ENCODE data around the gene BID. TPM values are rescaled to one million over a fixed set of nuclear protein-coding genes. Genes with fewer than 3 reads are reported as not detected.

BID gene
- total RNA-seq, 1 donor from 2014 or later = 24.6 TPM

DNA sequence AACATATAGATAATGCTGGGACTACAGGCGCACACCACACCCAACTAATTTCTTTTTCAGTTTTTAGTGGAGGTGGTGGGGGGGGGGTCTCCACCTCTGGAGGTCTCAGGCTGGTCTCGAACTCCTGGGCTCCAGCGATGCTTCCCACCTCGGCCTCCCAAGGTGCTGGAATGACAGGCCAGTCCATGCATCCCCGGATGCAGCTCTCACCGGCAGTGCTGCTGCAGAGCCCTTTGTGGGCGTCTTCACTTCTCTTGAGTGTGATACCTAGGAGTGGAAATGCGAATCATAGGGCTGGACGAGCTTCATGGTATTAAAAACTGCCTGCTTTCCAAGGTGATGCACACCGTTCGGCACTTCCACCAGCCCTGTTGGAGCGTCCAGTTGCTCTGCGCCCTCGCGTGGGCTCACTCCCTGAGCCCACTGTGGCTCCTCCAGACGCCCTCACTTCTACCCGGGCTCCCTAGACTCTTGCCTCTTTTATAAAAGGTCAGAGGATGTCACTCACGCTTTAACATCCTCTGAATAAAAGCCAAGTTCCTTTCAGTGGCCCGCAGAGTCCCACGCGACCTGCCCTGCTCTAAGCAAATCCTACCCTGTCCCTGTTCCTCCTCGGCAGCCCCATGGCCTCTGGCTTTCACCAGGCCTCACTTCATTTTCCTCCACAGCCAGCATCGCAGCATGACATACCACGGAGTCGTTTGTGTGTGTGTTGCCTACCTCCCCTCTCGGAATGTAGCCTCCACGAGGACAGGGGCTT lies 837 bp upstream of the BID start:
- no peaks in the 10 kb centered on the region for H3K36me3 Mint-ChIP-seq (ENCODE audit: insufficient read depth)
- no peaks in the 10 kb centered on the region for H3K9me3 Mint-ChIP-seq (ENCODE audit: low read depth)
- peak overlapping the region; percentile 67 for H3K4me3 Mint-ChIP-seq (ENCODE audit: low read depth)
- peaks cover 22% of the 10 kb centered on the region for H3K27me3 Mint-ChIP-seq
- peaks cover 10% of the 10 kb centered on the region for H3K4me1 Mint-ChIP-seq (ENCODE audit: low read depth)
- DNase-seq (ENCODE audit: low spot score, unreplicated experiment) = no peak
- peak overlapping the region; percentile 84 for H3K27ac Mint-ChIP-seq
- TF ChIP-seq, protein P1, sequence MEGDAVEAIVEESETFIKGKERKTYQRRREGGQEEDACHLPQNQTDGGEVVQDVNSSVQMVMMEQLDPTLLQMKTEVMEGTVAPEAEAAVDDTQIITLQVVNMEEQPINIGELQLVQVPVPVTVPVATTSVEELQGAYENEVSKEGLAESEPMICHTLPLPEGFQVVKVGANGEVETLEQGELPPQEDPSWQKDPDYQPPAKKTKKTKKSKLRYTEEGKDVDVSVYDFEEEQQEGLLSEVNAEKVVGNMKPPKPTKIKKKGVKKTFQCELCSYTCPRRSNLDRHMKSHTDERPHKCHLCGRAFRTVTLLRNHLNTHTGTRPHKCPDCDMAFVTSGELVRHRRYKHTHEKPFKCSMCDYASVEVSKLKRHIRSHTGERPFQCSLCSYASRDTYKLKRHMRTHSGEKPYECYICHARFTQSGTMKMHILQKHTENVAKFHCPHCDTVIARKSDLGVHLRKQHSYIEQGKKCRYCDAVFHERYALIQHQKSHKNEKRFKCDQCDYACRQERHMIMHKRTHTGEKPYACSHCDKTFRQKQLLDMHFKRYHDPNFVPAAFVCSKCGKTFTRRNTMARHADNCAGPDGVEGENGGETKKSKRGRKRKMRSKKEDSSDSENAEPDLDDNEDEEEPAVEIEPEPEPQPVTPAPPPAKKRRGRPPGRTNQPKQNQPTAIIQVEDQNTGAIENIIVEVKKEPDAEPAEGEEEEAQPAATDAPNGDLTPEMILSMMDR (IDR thresholded peaks at IDR 0.05; ENCODE audit: unreplicated experiment) = no peak

DNA sequence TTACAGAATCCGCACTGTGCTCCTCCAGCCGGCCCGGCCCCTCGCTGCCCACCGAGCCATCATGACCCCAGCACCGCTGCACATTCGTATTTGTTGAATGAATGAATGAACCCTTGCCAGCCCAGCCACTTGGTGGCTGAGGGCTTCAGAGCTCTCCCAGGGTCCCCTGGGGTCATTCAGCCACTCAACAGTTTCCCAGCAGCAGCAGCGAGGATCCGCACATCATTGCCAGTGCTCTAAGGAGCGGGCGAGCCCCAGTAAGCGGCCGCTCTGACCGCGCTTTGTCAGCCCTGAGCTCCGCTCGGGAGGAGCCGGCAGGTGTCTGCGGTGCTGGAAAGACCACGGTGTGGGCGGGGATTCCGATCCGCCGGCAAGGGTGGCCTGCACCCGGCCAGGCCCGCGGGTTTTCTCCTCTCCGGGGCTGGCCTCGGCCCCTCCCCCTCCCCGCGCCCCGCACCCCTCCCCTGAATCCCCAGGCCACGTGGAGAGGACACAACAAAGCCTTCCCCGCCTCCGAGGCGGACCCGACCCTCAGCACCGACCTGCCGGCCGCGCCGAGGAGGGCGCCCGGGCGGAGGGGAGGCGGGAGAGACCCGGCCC lies 563 bp downstream of the BID start:
- peak overlapping the region; percentile 83 for H3K27ac Mint-ChIP-seq

DNA sequence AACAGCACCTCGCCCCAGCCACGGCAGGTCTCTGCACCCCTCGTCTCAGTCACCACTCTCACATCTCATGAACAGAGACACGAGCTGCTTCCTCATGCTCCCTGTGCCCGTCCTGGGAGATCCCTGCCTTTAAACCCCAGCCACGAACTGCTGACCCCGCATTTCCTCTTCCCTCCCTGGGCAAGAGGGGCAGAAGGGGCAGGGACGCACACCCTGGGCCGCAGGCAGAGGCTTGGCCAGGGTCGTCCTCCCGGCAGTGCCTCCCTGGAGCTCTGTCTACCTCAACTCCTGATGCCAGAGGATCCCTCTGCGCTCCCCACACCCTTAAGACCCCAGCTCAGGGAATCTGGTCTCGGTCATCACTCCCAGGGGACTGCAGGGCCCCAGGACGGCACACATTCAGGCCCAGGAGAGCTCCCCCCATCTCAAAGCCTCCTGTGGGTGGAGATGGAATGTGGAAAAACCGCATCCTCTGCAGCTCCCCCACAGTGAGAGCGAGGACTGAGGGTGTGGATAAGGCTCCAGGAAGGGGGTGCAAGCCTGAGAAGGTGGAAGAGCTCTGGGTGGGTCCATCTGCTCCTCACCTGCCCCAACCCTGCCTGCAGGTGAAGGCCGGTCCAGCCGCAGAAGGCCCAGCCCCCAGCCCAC lies 1.2 kb downstream of the BID start:
- no peaks in the 10 kb centered on the region for H3K36me3 Mint-ChIP-seq (ENCODE audit: insufficient read depth)
- H3K9me3 Mint-ChIP-seq (ENCODE audit: low read depth) = no peaks in the 10 kb centered on the region
- peaks cover 18% of the 10 kb centered on the region for H3K27me3 Mint-ChIP-seq
- peaks cover 10% of the 10 kb centered on the region for H3K4me1 Mint-ChIP-seq (ENCODE audit: low read depth)
- no peak for DNase-seq (ENCODE audit: low spot score, unreplicated experiment)
- peak overlapping the region; percentile 83 for H3K27ac Mint-ChIP-seq
- TF ChIP-seq, protein P1 (IDR thresholded peaks at IDR 0.05; ENCODE audit: unreplicated experiment) = no peak
- H3K4me3 Mint-ChIP-seq (ENCODE audit: low read depth) = peak overlapping the region; percentile 76

More for the DNA sequence above, 563 bp downstream of the BID start:
- peak overlapping the region; percentile 76 for H3K4me3 Mint-ChIP-seq (ENCODE audit: low read depth)
- TF ChIP-seq, protein P1 (IDR thresholded peaks at IDR 0.05; ENCODE audit: unreplicated experiment) = no peak
- no peaks in the 10 kb centered on the region for H3K9me3 Mint-ChIP-seq (ENCODE audit: low read depth)
- DNase-seq (ENCODE audit: low spot score, unreplicated experiment) = peak; percentile 65
- H3K4me1 Mint-ChIP-seq (ENCODE audit: low read depth) = peaks cover 10% of the 10 kb centered on the region
- no peaks in the 10 kb centered on the region for H3K36me3 Mint-ChIP-seq (ENCODE audit: insufficient read depth)
- H3K27me3 Mint-ChIP-seq = peaks cover 18% of the 10 kb centered on the region

DNA sequence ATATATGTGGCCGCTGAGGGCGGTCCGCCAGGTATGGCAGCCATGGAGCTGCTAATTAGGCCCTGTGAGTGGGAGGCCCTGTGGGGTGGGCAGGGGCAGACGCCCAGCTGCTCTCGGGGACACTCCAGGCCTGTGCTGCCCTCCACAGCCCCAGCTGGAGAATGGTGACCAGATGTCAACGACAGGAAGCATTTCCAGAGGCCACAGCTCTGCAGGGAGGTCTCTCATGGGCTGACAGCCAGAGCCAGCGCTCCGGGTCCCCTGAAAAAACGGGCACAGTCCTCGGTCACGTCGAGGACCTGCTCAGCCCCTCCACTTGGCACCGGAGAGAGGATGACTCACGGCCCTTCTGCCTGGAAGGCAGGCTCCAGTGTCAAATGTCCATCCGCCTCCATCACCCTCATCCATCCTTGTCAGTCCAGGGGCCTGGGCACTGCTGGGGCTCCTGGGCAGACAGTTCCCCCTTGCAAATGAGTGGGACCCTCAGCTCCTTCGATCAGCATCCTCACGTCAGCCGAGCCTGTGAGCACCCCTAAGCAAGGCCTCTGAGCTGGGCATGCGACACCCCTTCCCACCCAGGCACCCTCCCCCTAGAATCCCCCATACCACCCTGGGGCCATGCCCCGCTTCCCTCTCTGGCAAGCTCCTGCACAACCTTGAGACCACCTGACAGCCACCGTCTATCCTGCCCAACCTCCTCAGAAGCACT lies 1.9 kb downstream of the BID start:
- no peaks in the 10 kb centered on the region for H3K36me3 Mint-ChIP-seq (ENCODE audit: insufficient read depth)
- peaks cover 14% of the 10 kb centered on the region for H3K27me3 Mint-ChIP-seq

More for the DNA sequence above, 1.9 kb downstream of the BID start:
- no peak for DNase-seq (ENCODE audit: low spot score, unreplicated experiment)
- peaks cover 10% of the 10 kb centered on the region for H3K4me1 Mint-ChIP-seq (ENCODE audit: low read depth)
- H3K9me3 Mint-ChIP-seq (ENCODE audit: low read depth) = no peaks in the 10 kb centered on the region
- TF ChIP-seq, protein P1 (IDR thresholded peaks at IDR 0.05; ENCODE audit: unreplicated experiment) = no peak
- H3K4me3 Mint-ChIP-seq (ENCODE audit: low read depth) = peak overlapping the region; percentile 76
- peak overlapping the region; percentile 83 for H3K27ac Mint-ChIP-seq
